Prostate gland (tissue), 2 donors: ENCODE measurements around the gene TMTC2.

Experiments
- CTCF ChIP-seq, 4 experiments: fragments of 200-600 bp in 2 of 4; fragments of 450-650 bp in 2 of 4; sonication (generic) in 2 of 4; IDR thresholded peaks; 1 replicate in 3 of 4; 2 replicates in 1 of 4; pipeline ENCODE4 v1.5.1; 2016 to 2019; ENCODE audit warnings: antibody characterized with exemption in 4 of 4, mild to moderate bottlenecking in 2 of 4, moderate library complexity in 2 of 4
- POLR2A ChIP-seq: fragments of 450-650 bp; IDR thresholded peaks from one replicate; pipeline ENCODE4 v1.6.1; 2016; ENCODE audit warnings: antibody characterized with exemption, mild to moderate bottlenecking
- POLR2AphosphoS5 ChIP-seq: sonication (generic); formaldehyde crosslinking; IDR thresholded peaks from one replicate; pipeline ENCODE4 v1.6.1; 2017; ENCODE audit warnings: antibody characterized with exemption

- TF ChIP-seq CTCF (IDR thresholded peaks at IDR 0.05): no peak
- no peak for TF ChIP-seq POLR2A
- no peak for TF ChIP-seq POLR2AphosphoS5
Measured at GRCh38 chr12:83042441-83043200, 355.9 kb downstream of the TMTC2 start.
